GM23338 (cell line): ENCODE measurements around the gene ZCWPW2. TPM values are rescaled to one million over a fixed set of nuclear protein-coding genes. Genes with fewer than 3 reads are reported as not detected.

Experiments
- ATAC-seq: fragments of 200-7000 bp; cut with Tn5 transposase; 3 replicates; pipeline ENCODE4 v1.9.1; 2020
- DNase-seq: peaks from one replicate; pipeline ENCODE4 v3.0.0-alpha.2; 2015; ENCODE audit warnings: low spot score
- H2AFZ ChIP-seq: fragments of 200-600 bp; sonication (generic); 2 replicates; pipeline ENCODE4 v1.8.0; 2016; ENCODE audit warnings: antibody characterized with exemption, mild to moderate bottlenecking, moderate library complexity
- H3F3A ChIP-seq: fragments of 200-600 bp; sonication (generic); replicated peaks from 2 replicates; pipeline ENCODE4 v1.8.0; 2017; ENCODE audit warnings: antibody characterized with exemption, mixed run types, low read depth
- H3K27ac ChIP-seq: fragments of 200-600 bp; sonication (generic); 2 replicates; pipeline ENCODE4 v1.6.1; 2016; ENCODE audit warnings: low read depth
- H3K27me3 ChIP-seq: fragments of 200-600 bp; sonication (generic); 2 replicates; pipeline ENCODE4 v1.8.0; 2016; ENCODE audit warnings: mild to moderate bottlenecking, mixed run types, moderate library complexity; ENCODE audit not compliant: insufficient read depth
- H3K36me3 ChIP-seq: fragments of 200-600 bp; sonication (generic); 2 replicates; pipeline ENCODE4 v1.8.0; 2016; ENCODE audit warnings: mild to moderate bottlenecking; ENCODE audit not compliant: insufficient read depth
- H3K4me1 ChIP-seq: fragments of 200-600 bp; sonication (generic); 2 replicates; pipeline ENCODE4 v1.8.0; 2016; ENCODE audit warnings: mild to moderate bottlenecking, moderate library complexity; ENCODE audit not compliant: insufficient read depth
- H3K4me2 ChIP-seq: fragments of 200-600 bp; sonication (generic); 2 replicates; pipeline ENCODE4 v1.7.1; 2017; ENCODE audit warnings: mixed run types
- H3K4me3 ChIP-seq: fragments of 200-600 bp; sonication (generic); 2 replicates; pipeline ENCODE4 v1.6.1; 2016; ENCODE audit warnings: mixed run types
- H3K79me2 ChIP-seq: fragments of 200-600 bp; sonication (generic); replicated peaks from 2 replicates; pipeline ENCODE4 v1.8.0; 2017; ENCODE audit warnings: mild to moderate bottlenecking; ENCODE audit not compliant: insufficient read depth
- H3K9me2 ChIP-seq: fragments of 200-600 bp; sonication (generic); 2 replicates; pipeline ENCODE4 v1.8.0; 2017; ENCODE audit not compliant: insufficient read depth
- H4K20me1 ChIP-seq: fragments of 200-600 bp; sonication (generic); replicated peaks from 2 replicates; pipeline ENCODE4 v1.8.0; 2017; ENCODE audit warnings: mild to moderate bottlenecking; ENCODE audit not compliant: insufficient read depth
- H3K27ac Mint-ChIP-seq: 2 replicates; pipeline ENCODE4 v1.8.0; 2020; ENCODE audit warnings: inconsistent platforms, mild to moderate bottlenecking, moderate library complexity, mixed read lengths
- H3K27me3 Mint-ChIP-seq: 3 replicates; pipeline ENCODE4 v1.8.0; 2022; ENCODE audit warnings: low read depth, mild to moderate bottlenecking, moderate library complexity, mixed read lengths, inconsistent platforms; ENCODE audit not compliant: insufficient read depth, poor library complexity
- H3K36me3 Mint-ChIP-seq: 3 replicates; pipeline ENCODE4 v1.8.0; 2021; ENCODE audit warnings: low read depth, mild to moderate bottlenecking, inconsistent platforms, moderate library complexity, mixed read lengths
- H3K4me1 Mint-ChIP-seq: 3 replicates; pipeline ENCODE4 v1.8.0; 2020; ENCODE audit warnings: mild to moderate bottlenecking, inconsistent platforms, mixed read lengths
- H3K4me3 Mint-ChIP-seq: 3 replicates; pipeline ENCODE4 v1.8.0; 2021; ENCODE audit warnings: moderate library complexity, mild to moderate bottlenecking, inconsistent platforms, mixed read lengths
- H3K9me3 Mint-ChIP-seq: 3 replicates; pipeline ENCODE4 v1.8.0; 2020; ENCODE audit warnings: moderate library complexity, mild to moderate bottlenecking, inconsistent platforms, mixed read lengths
- JUNB ChIP-seq: IDR thresholded peaks from one replicate; pipeline ENCODE4 v1.6.1; 2016; ENCODE audit warnings: antibody characterized with exemption; ENCODE audit not compliant: unreplicated experiment
- POLR2AphosphoS5 ChIP-seq: IDR thresholded peaks from 2 replicates; pipeline ENCODE4 v1.6.1; 2016; ENCODE audit warnings: antibody characterized with exemption, low read depth
- polyA plus RNA-seq: library from polyadenylated mRNA; unstranded; fragments of >200 nt; fragmentation: Nextera tagmentation; extraction: Ambion mirVana; gene quantifications from 2 replicates; pipeline ENCODE4 v1.2.1, GENCODE V29; 2016
- total RNA-seq: library from RNA; depleted of rRNA; stranded (reverse); fragments of >200 nt; shearing (Covaris generic); gene quantifications from 2 replicates; pipeline ENCODE4 v1.2.3, GENCODE V29; 2014; rRNA removed
- TF ChIP-seq, protein P1 (sequence below): IDR thresholded peaks from one replicate; pipeline ENCODE4 v1.6.1; 2018; ENCODE audit warnings: antibody characterized with exemption; ENCODE audit not compliant: unreplicated experiment
- TF ChIP-seq, protein P2 (sequence below), 2 experiments: fragments of 200-600 bp in 1 of 2; sonication (generic) in 1 of 2; conservative IDR thresholded peaks; 2 replicates each; pipeline versions ENCODE4 v1.5.1 to v1.6.1; 2016 to 2017; ENCODE audit warnings: antibody characterized with exemption in 2 of 2, low read depth in 2 of 2, mild to moderate bottlenecking in 2 of 2, moderate library complexity in 1 of 2

Gene ZCWPW2
- total and polyA plus RNA-seq, 2 experiments from 2014 or later = 0.55 TPM; not detected in 1

DNA sequence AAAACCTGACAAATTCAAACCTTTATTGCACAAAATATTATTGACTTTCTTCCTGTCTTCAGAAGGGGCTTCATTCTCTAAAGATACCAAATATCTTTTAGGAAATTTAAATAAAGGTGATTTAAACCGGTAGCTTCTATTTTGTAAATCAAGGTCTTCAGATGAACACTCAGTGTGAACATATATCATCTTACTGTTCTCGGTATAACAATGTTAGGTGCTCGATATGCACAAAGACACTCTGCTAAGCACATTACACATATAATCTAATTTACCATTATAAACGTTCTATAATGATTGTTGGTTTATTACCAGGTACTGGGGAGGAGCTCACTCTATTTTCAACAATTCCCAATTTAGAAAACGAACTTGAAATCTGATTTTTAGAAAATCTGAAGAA, 225.5 kb downstream of the ZCWPW2 start:
- Mint-ChIP-seq H3K4me1 (peaks cover 53% of the 10 kb centered on the region), H3K36me3 (no peaks in the 10 kb centered on the region), H3K9me3 (no peaks in the 10 kb centered on the region), H3K27ac (no peak overlapping the region), H3K4me3 (peak overlapping the region; percentile 92), H3K27me3 (peaks cover 23% of the 10 kb centered on the region)
- H3K27ac ChIP-seq = no peak overlapping the region
- peak overlapping the region; percentile 84 for H3K4me3 ChIP-seq
- ATAC-seq (no peak), DNase-seq (no peak)
- peak overlapping the region; percentile 87 for H3K4me2 ChIP-seq
- H3K27me3 ChIP-seq = peaks cover 43% of the 10 kb centered on the region
- H3K4me1 ChIP-seq = peaks cover 49% of the 10 kb centered on the region
- H2AFZ ChIP-seq = no peak overlapping the region
- TF ChIP-seq, protein P1, sequence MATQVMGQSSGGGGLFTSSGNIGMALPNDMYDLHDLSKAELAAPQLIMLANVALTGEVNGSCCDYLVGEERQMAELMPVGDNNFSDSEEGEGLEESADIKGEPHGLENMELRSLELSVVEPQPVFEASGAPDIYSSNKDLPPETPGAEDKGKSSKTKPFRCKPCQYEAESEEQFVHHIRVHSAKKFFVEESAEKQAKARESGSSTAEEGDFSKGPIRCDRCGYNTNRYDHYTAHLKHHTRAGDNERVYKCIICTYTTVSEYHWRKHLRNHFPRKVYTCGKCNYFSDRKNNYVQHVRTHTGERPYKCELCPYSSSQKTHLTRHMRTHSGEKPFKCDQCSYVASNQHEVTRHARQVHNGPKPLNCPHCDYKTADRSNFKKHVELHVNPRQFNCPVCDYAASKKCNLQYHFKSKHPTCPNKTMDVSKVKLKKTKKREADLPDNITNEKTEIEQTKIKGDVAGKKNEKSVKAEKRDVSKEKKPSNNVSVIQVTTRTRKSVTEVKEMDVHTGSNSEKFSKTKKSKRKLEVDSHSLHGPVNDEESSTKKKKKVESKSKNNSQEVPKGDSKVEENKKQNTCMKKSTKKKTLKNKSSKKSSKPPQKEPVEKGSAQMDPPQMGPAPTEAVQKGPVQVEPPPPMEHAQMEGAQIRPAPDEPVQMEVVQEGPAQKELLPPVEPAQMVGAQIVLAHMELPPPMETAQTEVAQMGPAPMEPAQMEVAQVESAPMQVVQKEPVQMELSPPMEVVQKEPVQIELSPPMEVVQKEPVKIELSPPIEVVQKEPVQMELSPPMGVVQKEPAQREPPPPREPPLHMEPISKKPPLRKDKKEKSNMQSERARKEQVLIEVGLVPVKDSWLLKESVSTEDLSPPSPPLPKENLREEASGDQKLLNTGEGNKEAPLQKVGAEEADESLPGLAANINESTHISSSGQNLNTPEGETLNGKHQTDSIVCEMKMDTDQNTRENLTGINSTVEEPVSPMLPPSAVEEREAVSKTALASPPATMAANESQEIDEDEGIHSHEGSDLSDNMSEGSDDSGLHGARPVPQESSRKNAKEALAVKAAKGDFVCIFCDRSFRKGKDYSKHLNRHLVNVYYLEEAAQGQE = no peak
- no peak for TF ChIP-seq JUNB
- H4K20me1 ChIP-seq = 0 out of 2 replicates have a peak, but pooled peaks cover 5% of the 10 kb centered on the region
- no peaks in the 10 kb centered on the region for H3K36me3 ChIP-seq
- peaks cover 8% of the 10 kb centered on the region for H3K79me2 ChIP-seq
- H3K9me2 ChIP-seq = no peaks in the 10 kb centered on the region
- 0 out of 2 replicates have a peak, but pooled peaks cover 6% of the 10 kb centered on the region for H3F3A ChIP-seq

DNA sequence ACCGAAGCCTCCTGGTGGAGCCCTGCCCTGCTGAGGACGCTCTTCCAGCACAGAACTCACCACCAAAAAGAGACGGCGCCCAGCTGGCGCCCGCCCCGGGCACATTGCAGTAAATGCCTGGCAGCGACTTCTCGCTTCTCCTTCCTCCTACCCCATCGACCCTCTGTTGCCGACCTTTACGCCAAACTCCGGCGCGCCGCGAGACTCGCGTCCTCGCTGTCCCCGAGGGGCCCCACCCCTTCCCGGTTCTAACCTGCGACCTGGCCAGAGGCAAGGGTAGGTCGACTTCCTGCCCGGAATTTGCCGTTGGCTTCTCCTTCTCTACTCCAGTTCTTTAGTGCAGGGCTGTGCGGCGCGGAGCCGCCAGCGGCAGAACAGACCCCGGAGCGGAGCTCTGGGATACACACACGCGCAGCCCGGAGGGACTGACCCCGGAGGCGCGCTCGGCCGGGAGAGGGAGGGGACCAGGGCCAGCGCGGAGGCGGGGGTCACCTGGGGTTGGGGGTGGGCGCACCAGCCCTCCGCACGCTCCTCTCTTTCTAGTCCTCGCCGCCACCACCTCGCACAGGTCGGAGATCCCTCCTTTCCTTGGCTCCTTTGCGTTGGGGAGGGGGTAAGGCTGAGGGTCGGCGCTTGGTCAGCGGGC, 226.7 kb downstream of the ZCWPW2 start:
- DNase-seq (peak; percentile 83), ATAC-seq (peak; percentile 74)
- Histone ChIP-seq H3K36me3 (no peaks in the 10 kb centered on the region), H3K4me1 (peaks cover 56% of the 10 kb centered on the region), H3K4me2 (peak overlapping the region; percentile 87), H3K27me3 (peaks cover 43% of the 10 kb centered on the region), H3K79me2 (peaks cover 15% of the 10 kb centered on the region), H3K4me3 (peak overlapping the region; percentile 84), H3K27ac (no peak overlapping the region), H3K9me2 (no peaks in the 10 kb centered on the region), H3F3A (0 out of 2 replicates have a peak, but pooled peaks cover 6% of the 10 kb centered on the region), H2AFZ (peak overlapping the region; percentile 99), H4K20me1 (0 out of 2 replicates have a peak, but pooled peaks cover 5% of the 10 kb centered on the region)
- H3K36me3 Mint-ChIP-seq = no peaks in the 10 kb centered on the region
- peaks cover 25% of the 10 kb centered on the region for H3K27me3 Mint-ChIP-seq
- H3K27ac Mint-ChIP-seq = no peak overlapping the region
- peak overlapping the region; percentile 92 for H3K4me3 Mint-ChIP-seq
- peaks cover 58% of the 10 kb centered on the region for H3K4me1 Mint-ChIP-seq
- TF ChIP-seq JUNB (no peak), POLR2AphosphoS5 (peak; percentile 49)
- TF ChIP-seq, protein P2, sequence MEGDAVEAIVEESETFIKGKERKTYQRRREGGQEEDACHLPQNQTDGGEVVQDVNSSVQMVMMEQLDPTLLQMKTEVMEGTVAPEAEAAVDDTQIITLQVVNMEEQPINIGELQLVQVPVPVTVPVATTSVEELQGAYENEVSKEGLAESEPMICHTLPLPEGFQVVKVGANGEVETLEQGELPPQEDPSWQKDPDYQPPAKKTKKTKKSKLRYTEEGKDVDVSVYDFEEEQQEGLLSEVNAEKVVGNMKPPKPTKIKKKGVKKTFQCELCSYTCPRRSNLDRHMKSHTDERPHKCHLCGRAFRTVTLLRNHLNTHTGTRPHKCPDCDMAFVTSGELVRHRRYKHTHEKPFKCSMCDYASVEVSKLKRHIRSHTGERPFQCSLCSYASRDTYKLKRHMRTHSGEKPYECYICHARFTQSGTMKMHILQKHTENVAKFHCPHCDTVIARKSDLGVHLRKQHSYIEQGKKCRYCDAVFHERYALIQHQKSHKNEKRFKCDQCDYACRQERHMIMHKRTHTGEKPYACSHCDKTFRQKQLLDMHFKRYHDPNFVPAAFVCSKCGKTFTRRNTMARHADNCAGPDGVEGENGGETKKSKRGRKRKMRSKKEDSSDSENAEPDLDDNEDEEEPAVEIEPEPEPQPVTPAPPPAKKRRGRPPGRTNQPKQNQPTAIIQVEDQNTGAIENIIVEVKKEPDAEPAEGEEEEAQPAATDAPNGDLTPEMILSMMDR (conservative IDR thresholded peaks at IDR 0.05; ENCODE audit: low read depth in 2 of 2) = peak in 1 of 2 experiments; percentile 19; a peak in 1 of 4 replicates
- no peaks in the 10 kb centered on the region for H3K9me3 Mint-ChIP-seq

Other genes with a start within 250 kb of the ZCWPW2 start
- 9.2 and 16.1 TPM in 2 replicates for gene CMC1, start 107.1 kb upstream of the ZCWPW2 start, total RNA-seq
- 144 and 146 TPM in 2 replicates for gene CMC1, start 107.1 kb upstream of the ZCWPW2 start, polyA plus RNA-seq
- 18.6 and 24.5 TPM in 2 replicates for gene AZI2, start 103 bp downstream of the ZCWPW2 start, total RNA-seq
- 27.9 and 28.6 TPM in 2 replicates for gene AZI2, start 103 bp downstream of the ZCWPW2 start, polyA plus RNA-seq